Activated naive CD8-positive, alpha-beta T cell treated with anti-CD3 and anti-CD28 coated beads, Interleukin-2, amount 10 ng/mL, durations not matched to agents 7 days and 5 days (primary cell): Measurements from ENCODE around the gene KRTAP10-12. TPM values are rescaled to one million over a fixed set of nuclear protein-coding genes. Genes with fewer than 3 reads are reported as not detected.

Experiments used
- ATAC-seq: fragments of 150-1000 bp; cut with Tn5 transposase; one replicate; pipeline ENCODE4 v1.10.0; 2021; ENCODE audit warnings: low read depth, moderate library complexity
- POLR2A ChIA-PET: fragments of 350-600 bp; sonication (Branson Sonifier 250); formaldehyde crosslinking; loops from one replicate; lab custom pipeline; 2021; ENCODE audit warnings: antibody characterized with exemption; lab: Charles Lee
- DNase-seq: peaks from one replicate; pipeline ENCODE4 v3.0.0; 2021
- H3K27ac Mint-ChIP-seq: one replicate; pipeline ENCODE4 v1.8.0; 2022; ENCODE audit warnings: mild to moderate bottlenecking, mixed read lengths
- H3K27me3 Mint-ChIP-seq: one replicate; pipeline ENCODE4 v1.8.0; 2022; ENCODE audit warnings: mild to moderate bottlenecking, moderate library complexity, mixed read lengths
- H3K36me3 Mint-ChIP-seq: one replicate; pipeline ENCODE4 v1.8.0; 2021; ENCODE audit warnings: mild to moderate bottlenecking, mixed read lengths
- H3K4me1 Mint-ChIP-seq: one replicate; pipeline ENCODE4 v1.8.0; 2021; ENCODE audit warnings: mixed read lengths
- H3K4me3 Mint-ChIP-seq: one replicate; pipeline ENCODE4 v1.8.0; 2022; ENCODE audit warnings: mild to moderate bottlenecking, moderate library complexity, mixed read lengths
- H3K9me3 Mint-ChIP-seq: one replicate; pipeline ENCODE4 v1.8.0; 2021; ENCODE audit warnings: mixed read lengths
- total RNA-seq, 2 experiments: library from RNA; stranded (reverse); gene quantifications; one replicate each; pipeline ENCODE4 v1.2.3, GENCODE V29; 2021

Gene KRTAP10-12
- total RNA-seq, 2 experiments from 2014 or later: not detected

- peaks cover 77% of the 10 kb centered on the region for H3K27me3 Mint-ChIP-seq
- peaks cover 4% of the 10 kb centered on the region for H3K9me3 Mint-ChIP-seq
- peaks cover 3% of the 10 kb centered on the region for H3K4me1 Mint-ChIP-seq
- H3K36me3 Mint-ChIP-seq: peaks cover 5% of the 10 kb centered on the region
- H3K27ac Mint-ChIP-seq: no peak overlapping the region
- H3K4me3 Mint-ChIP-seq: no peak overlapping the region
- no peak for ATAC-seq
- no peak for DNase-seq
- POLR2A ChIA-PET: no interaction called here
These were observed 10.0 kb downstream of the KRTAP10-12 start for GRCh38 chr21:44706706-44707581.

DNA sequence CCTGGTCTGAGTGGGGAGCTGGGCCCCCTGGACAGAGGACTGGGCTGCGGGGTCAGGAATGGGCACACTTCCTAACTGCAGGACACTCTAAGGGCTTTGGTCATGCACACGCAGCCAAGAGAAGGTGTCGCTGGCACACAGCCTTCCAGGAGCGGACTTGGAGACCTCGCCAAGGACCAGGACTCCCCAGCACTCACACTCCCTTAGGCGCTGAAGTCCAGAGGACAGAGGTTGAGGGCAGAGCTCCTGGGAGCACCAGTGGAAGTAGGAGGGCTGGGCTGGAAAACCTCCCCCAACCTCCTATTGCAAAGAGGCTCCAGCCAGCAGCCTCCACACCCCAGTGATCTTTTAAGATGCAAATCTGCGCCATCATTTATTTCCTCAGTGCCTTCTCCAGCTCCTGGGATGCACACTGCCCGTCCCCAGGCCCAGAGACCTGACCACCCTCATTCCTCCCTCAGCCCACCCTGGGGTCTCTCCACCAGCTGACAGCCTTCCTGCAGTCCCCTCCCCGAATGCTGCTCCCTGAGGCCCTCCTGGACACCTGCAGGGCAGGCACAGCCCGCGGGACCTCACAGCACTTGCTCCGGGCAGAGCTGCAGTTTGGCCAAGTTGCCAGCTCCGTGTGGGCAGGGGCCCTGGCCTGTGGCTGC, 11.4 kb downstream of the KRTAP10-12 start:
- peaks cover 3% of the 10 kb centered on the region for H3K4me1 Mint-ChIP-seq
- DNase-seq (no peak), ATAC-seq (no peak)
- POLR2A ChIA-PET: no interaction called here
- H3K4me3 Mint-ChIP-seq: no peak overlapping the region
- H3K27ac Mint-ChIP-seq: no peak overlapping the region
- peaks cover 83% of the 10 kb centered on the region for H3K27me3 Mint-ChIP-seq
- H3K9me3 Mint-ChIP-seq: peaks cover 4% of the 10 kb centered on the region
- H3K36me3 Mint-ChIP-seq: peaks cover 5% of the 10 kb centered on the region

DNA sequence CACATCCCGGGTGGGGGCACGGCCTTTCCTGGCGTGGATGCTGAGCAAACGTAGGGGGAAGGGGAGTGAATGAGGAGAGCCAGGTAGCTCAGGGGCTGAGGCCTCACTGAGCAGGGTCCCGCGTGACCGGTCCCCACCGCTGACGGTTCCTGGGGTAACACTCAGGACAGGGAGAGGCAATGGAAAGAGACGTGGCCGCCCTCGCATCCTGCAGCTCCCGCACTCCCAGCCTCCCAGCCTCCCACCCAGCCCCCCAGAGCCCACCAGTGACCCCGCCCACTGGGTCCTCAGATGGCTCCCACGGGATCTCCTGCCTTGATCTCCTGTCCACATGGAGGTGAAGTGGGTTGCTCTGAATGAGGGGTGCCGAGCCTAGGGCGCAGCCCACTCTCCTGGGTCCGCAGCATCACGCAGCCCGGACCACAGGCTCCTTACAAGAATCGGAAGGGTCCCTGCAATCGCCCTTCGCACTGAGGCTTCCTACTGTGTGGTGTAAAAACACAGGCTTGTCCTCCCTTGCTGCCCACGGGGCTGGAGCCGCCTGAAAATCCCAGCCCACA, 12.0 kb downstream of the KRTAP10-12 start:
- POLR2A ChIA-PET: no interaction called here
- Mint-ChIP-seq H3K36me3 (peaks cover 5% of the 10 kb centered on the region), H3K4me1 (peaks cover 3% of the 10 kb centered on the region), H3K9me3 (peaks cover 4% of the 10 kb centered on the region), H3K4me3 (no peak overlapping the region), H3K27me3 (peaks cover 87% of the 10 kb centered on the region), H3K27ac (no peak overlapping the region)
- ATAC-seq (no peak), DNase-seq (no peak)

- Mint-ChIP-seq H3K4me1 (peaks cover 3% of the 10 kb centered on the region), H3K4me3 (no peak overlapping the region), H3K36me3 (peaks cover 5% of the 10 kb centered on the region), H3K27ac (no peak overlapping the region), H3K27me3 (peaks cover 87% of the 10 kb centered on the region), H3K9me3 (peaks cover 4% of the 10 kb centered on the region)
- POLR2A ChIA-PET: no interaction called here
- DNase-seq (peak; percentile 44), ATAC-seq (peak; percentile 36)
These were observed 12.7 kb downstream of the KRTAP10-12 start for GRCh38 chr21:44709426-44710293.

GRCh38 chr21:44710294-44710665, 13.3 kb downstream of the KRTAP10-12 start:
- DNase-seq: no peak
- peak overlapping the region; percentile 8 for H3K4me3 Mint-ChIP-seq
- peaks cover 8% of the 10 kb centered on the region for H3K4me1 Mint-ChIP-seq
- H3K27ac Mint-ChIP-seq: no peak overlapping the region
- no peak for ATAC-seq
- H3K27me3 Mint-ChIP-seq: peaks cover 87% of the 10 kb centered on the region
- H3K36me3 Mint-ChIP-seq: peaks cover 5% of the 10 kb centered on the region
- no peaks in the 10 kb centered on the region for H3K9me3 Mint-ChIP-seq
- POLR2A ChIA-PET: no interaction called here

DNA sequence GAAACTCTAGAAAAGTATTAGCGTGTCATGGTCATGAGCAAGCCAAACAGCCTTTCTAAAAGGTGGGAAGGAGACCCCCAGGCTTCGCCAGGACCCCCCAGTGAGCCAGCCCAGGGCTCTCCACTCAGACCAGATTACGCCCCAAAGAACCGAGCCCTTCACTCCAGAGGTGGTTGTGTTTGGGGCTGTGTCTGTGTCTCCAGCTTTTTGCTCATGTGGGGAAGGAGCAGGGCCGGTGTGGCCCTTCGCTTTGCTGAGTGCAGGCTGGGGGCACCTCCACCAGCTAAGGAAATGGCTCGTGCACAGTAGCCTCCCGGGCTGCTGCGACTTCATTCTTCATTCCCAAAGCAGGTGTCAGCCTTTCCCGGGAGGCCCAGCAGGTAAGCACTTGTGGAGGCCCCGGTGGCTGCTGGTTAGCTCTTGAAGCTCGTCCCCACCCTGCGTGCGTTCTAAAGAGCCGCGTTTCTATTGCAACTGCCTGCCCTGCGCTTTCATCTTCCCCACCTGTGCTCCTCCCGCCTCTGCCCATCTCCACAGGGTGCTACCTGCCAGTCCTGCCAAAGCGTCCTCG, 13.9 kb downstream of the KRTAP10-12 start:
- Mint-ChIP-seq H3K4me3 (no peak overlapping the region), H3K4me1 (peaks cover 11% of the 10 kb centered on the region), H3K36me3 (peaks cover 3% of the 10 kb centered on the region), H3K9me3 (no peaks in the 10 kb centered on the region), H3K27me3 (peaks cover 88% of the 10 kb centered on the region), H3K27ac (no peak overlapping the region)
- DNase-seq (no peak), ATAC-seq (no peak)
- POLR2A ChIA-PET: no interaction called here

GRCh38 chr21:44711327-44712202, 14.6 kb downstream of the KRTAP10-12 start, which contains the start of gene TSPEAR:
Gene TSPEAR, minus strand, starts transcription at chr21:44711572. Its CDS starts 58 bp downstream, at chr21:44711514.
- H3K9me3 Mint-ChIP-seq: no peaks in the 10 kb centered on the region
- peak within 1 kb of the TSS; percentile 8 for H3K4me3 Mint-ChIP-seq
- ATAC-seq (no peak), DNase-seq (no peak)
- H3K27ac Mint-ChIP-seq: no peak within 1 kb of the TSS
- peaks cover 82% of the 10 kb centered on the region for H3K27me3 Mint-ChIP-seq
- no peaks in the 10 kb centered on the region for H3K36me3 Mint-ChIP-seq
- peaks cover 11% of the 10 kb centered on the region for H3K4me1 Mint-ChIP-seq
- POLR2A ChIA-PET: no interaction called here

- Mint-ChIP-seq H3K4me3 (no peak overlapping the region), H3K27me3 (peaks cover 82% of the 10 kb centered on the region), H3K27ac (no peak overlapping the region), H3K9me3 (no peaks in the 10 kb centered on the region), H3K4me1 (peaks cover 11% of the 10 kb centered on the region), H3K36me3 (no peaks in the 10 kb centered on the region)
- ATAC-seq (no peak), DNase-seq (no peak)
- POLR2A ChIA-PET: no interaction called here
These were observed 15.4 kb downstream of the KRTAP10-12 start for GRCh38 chr21:44712203-44713028.

DNA sequence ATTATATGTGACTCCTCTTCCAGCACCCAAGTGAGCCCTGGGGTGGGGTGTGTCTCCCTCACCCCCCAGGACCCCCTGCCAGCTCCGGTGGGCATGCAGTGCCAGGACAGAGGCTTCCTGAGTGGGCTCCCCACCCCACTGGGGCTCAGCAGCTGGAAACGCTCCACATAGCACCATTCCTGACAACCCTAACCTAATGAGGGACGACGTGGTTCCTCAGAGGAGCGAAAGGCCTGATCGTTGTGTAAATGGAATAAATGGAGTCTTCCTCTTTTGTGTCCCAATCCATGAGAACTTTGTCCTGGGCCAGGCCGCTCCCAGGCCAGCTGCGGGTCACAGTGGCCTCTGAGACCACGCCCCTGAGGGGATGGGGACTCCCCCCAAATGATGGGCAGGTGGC, 16.2 kb downstream of the KRTAP10-12 start:
- POLR2A ChIA-PET: no interaction called here
- Mint-ChIP-seq H3K4me3 (no peak overlapping the region), H3K9me3 (no peaks in the 10 kb centered on the region), H3K36me3 (no peaks in the 10 kb centered on the region), H3K27ac (no peak overlapping the region), H3K27me3 (peaks cover 82% of the 10 kb centered on the region), H3K4me1 (peaks cover 11% of the 10 kb centered on the region)
- ATAC-seq (no peak), DNase-seq (no peak)

DNA sequence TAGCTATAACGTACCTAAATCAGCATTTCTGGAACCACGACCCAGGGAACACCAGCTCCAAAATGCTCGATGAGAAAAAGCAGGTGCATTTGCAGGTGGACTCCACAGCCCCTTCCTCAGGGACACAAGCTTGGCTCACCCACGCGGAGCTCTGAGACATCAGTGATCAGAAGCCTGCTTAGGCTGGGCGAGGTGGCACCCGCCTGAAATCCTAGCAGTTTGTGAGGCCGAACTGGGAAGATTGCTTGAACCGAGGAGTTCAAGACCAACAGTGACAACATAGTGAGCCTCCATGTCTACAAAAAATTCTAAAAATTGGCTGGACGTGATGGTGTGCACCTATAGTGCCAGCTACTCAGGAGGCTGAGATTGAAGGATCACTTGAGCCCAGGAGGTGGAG, 16.9 kb downstream of the KRTAP10-12 start:
- Mint-ChIP-seq H3K4me1 (peaks cover 11% of the 10 kb centered on the region), H3K36me3 (no peaks in the 10 kb centered on the region), H3K27me3 (peaks cover 83% of the 10 kb centered on the region), H3K9me3 (no peaks in the 10 kb centered on the region), H3K4me3 (no peak overlapping the region), H3K27ac (no peak overlapping the region)
- DNase-seq (no peak), ATAC-seq (no peak)
- POLR2A ChIA-PET: no interaction called here

GRCh38 chr21:44714905-44715304, 17.9 kb downstream of the KRTAP10-12 start:
- no peak overlapping the region for H3K27ac Mint-ChIP-seq
- DNase-seq (no peak), ATAC-seq (no peak)
- H3K27me3 Mint-ChIP-seq: peaks cover 81% of the 10 kb centered on the region
- H3K9me3 Mint-ChIP-seq: no peaks in the 10 kb centered on the region
- H3K36me3 Mint-ChIP-seq: no peaks in the 10 kb centered on the region
- H3K4me1 Mint-ChIP-seq: peaks cover 9% of the 10 kb centered on the region
- POLR2A ChIA-PET: no interaction called here
- no peak overlapping the region for H3K4me3 Mint-ChIP-seq
